Glutamatergic neuron (in vitro differentiated cells): Measurements from ENCODE around the gene NUMB. TPM values are rescaled to one million over a fixed set of nuclear protein-coding genes. Genes with fewer than 3 reads are reported as not detected.

Experiments
- DNase-seq: peaks from one replicate; pipeline ENCODE4 v3.0.0; 2022
- H3K27ac Mint-ChIP-seq: one replicate; pipeline ENCODE4 v1.8.0; 2020; ENCODE audit warnings: mild to moderate bottlenecking, mixed read lengths, inconsistent platforms; ENCODE audit not compliant: unreplicated experiment
- H3K27me3 Mint-ChIP-seq: one replicate; pipeline ENCODE4 v1.8.0; 2020; ENCODE audit warnings: mild to moderate bottlenecking, moderate library complexity, mixed read lengths, inconsistent platforms; ENCODE audit not compliant: unreplicated experiment
- H3K36me3 Mint-ChIP-seq: one replicate; pipeline ENCODE4 v1.8.0; 2020; ENCODE audit warnings: mild to moderate bottlenecking, mixed read lengths, inconsistent platforms; ENCODE audit not compliant: unreplicated experiment
- H3K4me1 Mint-ChIP-seq: one replicate; pipeline ENCODE4 v1.8.0; 2020; ENCODE audit warnings: mild to moderate bottlenecking, low read depth, mixed read lengths, inconsistent platforms; ENCODE audit not compliant: unreplicated experiment
- H3K4me3 Mint-ChIP-seq: one replicate; pipeline ENCODE4 v1.8.0; 2020; ENCODE audit warnings: mild to moderate bottlenecking, mixed read lengths, inconsistent platforms; ENCODE audit not compliant: unreplicated experiment
- H3K9me3 Mint-ChIP-seq: one replicate; pipeline ENCODE4 v1.8.0; 2020; ENCODE audit warnings: mild to moderate bottlenecking, moderate library complexity, mixed read lengths, inconsistent platforms; ENCODE audit not compliant: unreplicated experiment
- CTCF ChIP-seq: fragments of 200-600 bp; sonication (generic); IDR thresholded peaks from one replicate; pipeline ENCODE4 v1.5.0; 2021; ENCODE audit not compliant: partially characterized antibody, unreplicated experiment
- total RNA-seq: library from RNA; stranded (reverse); fragmentation: NEBNext Ultra II Directional; extraction: Animal tissue kit (Norgen Biotek cat#: 25700); gene quantifications from one replicate; pipeline ENCODE4 v1.2.1, GENCODE V29; 2021; ENCODE audit not compliant: unreplicated experiment

Gene NUMB
- total RNA-seq, 1 donor from 2014 or later: 48.0 TPM

GRCh38 chr14:73267474-73267873 is 190.9 kb downstream of the NUMB start:
- Mint-ChIP-seq H3K4me1 (peaks cover 19% of the 10 kb centered on the region), H3K9me3 (peaks cover 6% of the 10 kb centered on the region), H3K27me3 (peaks cover 1% of the 10 kb centered on the region), H3K4me3 (no peak overlapping the region), H3K27ac (no peak overlapping the region), H3K36me3 (no peaks in the 10 kb centered on the region)
- DNase-seq: no peak
- TF ChIP-seq CTCF: no peak

GRCh38 chr14:73266317-73266716 is 192.0 kb downstream of the NUMB start:
- Mint-ChIP-seq H3K9me3 (peaks cover 6% of the 10 kb centered on the region), H3K27ac (no peak overlapping the region), H3K27me3 (peaks cover 1% of the 10 kb centered on the region), H3K4me3 (no peak overlapping the region), H3K36me3 (no peaks in the 10 kb centered on the region), H3K4me1 (peaks cover 12% of the 10 kb centered on the region)
- no peak for DNase-seq
- TF ChIP-seq CTCF: no peak

- no peak for TF ChIP-seq CTCF
- no peak overlapping the region for H3K4me3 Mint-ChIP-seq
- H3K27ac Mint-ChIP-seq: no peak overlapping the region
- DNase-seq: no peak
- peaks cover 11% of the 10 kb centered on the region for H3K4me1 Mint-ChIP-seq
- H3K27me3 Mint-ChIP-seq: peaks cover 1% of the 10 kb centered on the region
- H3K36me3 Mint-ChIP-seq: no peaks in the 10 kb centered on the region
- H3K9me3 Mint-ChIP-seq: peaks cover 6% of the 10 kb centered on the region
These were observed 192.7 kb downstream of the NUMB start for GRCh38 chr14:73265721-73266046.

GRCh38 chr14:73264885-73265720 is 193.2 kb downstream of the NUMB start:
- no peak for TF ChIP-seq CTCF
- DNase-seq: no peak
- no peak overlapping the region for H3K4me3 Mint-ChIP-seq
- H3K36me3 Mint-ChIP-seq: no peaks in the 10 kb centered on the region
- peaks cover 6% of the 10 kb centered on the region for H3K9me3 Mint-ChIP-seq
- H3K27me3 Mint-ChIP-seq: no peaks in the 10 kb centered on the region
- peaks cover 6% of the 10 kb centered on the region for H3K4me1 Mint-ChIP-seq
- H3K27ac Mint-ChIP-seq: no peak overlapping the region

DNA sequence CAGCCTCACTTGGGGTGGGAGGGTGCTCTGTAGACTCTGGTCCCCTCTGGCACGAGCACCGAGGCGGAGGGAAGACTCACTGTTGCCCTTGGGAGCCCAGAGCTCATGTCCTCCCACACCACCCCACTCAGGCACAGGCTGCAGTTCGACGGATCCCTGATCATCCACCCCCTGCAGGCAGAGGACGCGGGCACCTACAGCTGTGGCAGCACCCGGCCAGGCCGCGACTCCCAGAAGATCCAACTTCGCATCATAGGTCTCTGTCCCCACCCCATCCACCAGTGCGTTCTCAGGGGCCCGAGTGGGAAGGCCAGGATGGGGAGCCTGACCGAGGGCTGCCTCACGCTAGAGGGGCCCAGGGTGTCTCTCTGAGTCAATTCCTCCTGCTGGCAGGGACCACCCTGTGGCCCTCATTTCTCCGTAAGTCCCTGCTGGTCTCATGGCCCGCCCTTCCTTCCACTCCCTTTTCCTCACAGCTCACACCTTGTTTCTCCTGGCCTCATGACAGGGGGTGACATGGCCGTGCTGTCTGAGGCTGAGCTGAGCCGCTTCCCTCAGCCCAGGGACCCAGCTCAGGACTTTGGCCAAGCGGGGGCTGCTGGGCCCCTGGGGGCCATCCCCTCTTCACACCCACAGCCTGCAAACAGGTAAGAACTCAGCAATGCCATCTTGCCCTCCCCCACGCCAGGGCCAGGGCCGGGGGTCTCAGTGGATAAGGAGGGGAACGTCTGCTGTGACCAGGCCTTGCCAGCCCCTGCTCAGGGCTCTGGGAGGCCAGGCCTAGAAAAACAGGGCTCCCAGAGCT is 194.1 kb downstream of the NUMB start:
- no peak for TF ChIP-seq CTCF
- H3K36me3 Mint-ChIP-seq: no peaks in the 10 kb centered on the region
- H3K4me3 Mint-ChIP-seq: no peak overlapping the region
- DNase-seq: no peak
- no peak overlapping the region for H3K27ac Mint-ChIP-seq
- H3K27me3 Mint-ChIP-seq: peaks cover 4% of the 10 kb centered on the region
- peaks cover 6% of the 10 kb centered on the region for H3K4me1 Mint-ChIP-seq
- peaks cover 6% of the 10 kb centered on the region for H3K9me3 Mint-ChIP-seq
